Muscle of leg (tissue), 11 donors: ENCODE data around the gene CAPRIN1. TPM values are rescaled to one million over a fixed set of nuclear protein-coding genes. Genes with fewer than 3 reads are reported as not detected.
"Not testable (repeated sequence)": the region's sequence is repeated elsewhere in the genome, so short reads cannot be mapped to it uniquely, and the experiment has no call there.

Experiments used
- DNase-seq: peaks from one replicate; pipeline ENCODE4 v3.0.0; 2013
- H3K27ac ChIP-seq: one replicate; pipeline ENCODE4 v1.5.1; 2013; ENCODE audit warnings: mild to moderate bottlenecking, low read length, control low read depth
- H3K27me3 ChIP-seq: one replicate; pipeline ENCODE4 v1.6.1; 2013; ENCODE audit warnings: low read length; ENCODE audit not compliant: control insufficient read depth, insufficient read depth
- H3K36me3 ChIP-seq: one replicate; pipeline ENCODE4 v1.6.1; 2013; ENCODE audit warnings: low read length; ENCODE audit not compliant: control insufficient read depth, insufficient read depth
- H3K4me1 ChIP-seq: one replicate; pipeline ENCODE4 v1.6.1; 2013; ENCODE audit warnings: low read length; ENCODE audit not compliant: control insufficient read depth, insufficient read depth
- H3K4me3 ChIP-seq: one replicate; pipeline ENCODE4 v1.5.1; 2013; ENCODE audit warnings: low read length, control low read depth
- H3K9me3 ChIP-seq: replicated peaks from 2 replicates; pipeline ENCODE4 v1.6.1; 2013; ENCODE audit warnings: low read depth, low read length; ENCODE audit not compliant: control insufficient read depth
- WGBS: methylation state at CpG from one replicate; pipeline ENCODE4 v1.1.5; 2013; ENCODE audit warnings: missing lambda C conversion rate; ENCODE audit not compliant: insufficient coverage; 5-methylcytosine and 5-hydroxymethylcytosine counted together
- polyA plus RNA-seq, 8 donors: library from polyadenylated mRNA; unstranded; fragments of 120-200 nt; gene quantifications; one replicate each; pipeline versions ENCODE4 v1.2.1 to v1.2.3, GENCODE V29; 2013; ENCODE audit warnings: inconsistent platforms in 1 of 8, low replicate concordance in 1 of 8; ENCODE audit not compliant: insufficient read length in 8 of 8, insufficient read depth in 1 of 8
- total RNA-seq: library from RNA; stranded (reverse); fragments of 120-200 nt; gene quantifications from one replicate; pipeline ENCODE4 v1.2.4, GENCODE V29; 2013

Gene CAPRIN1
- total and polyA plus RNA-seq, 9 donors = 117 to 166 (median 144) TPM

GRCh38 chr11:34064291-34064690 is 12.8 kb downstream of the CAPRIN1 start:
- H3K27ac ChIP-seq = no peak overlapping the region
- no peaks in the 10 kb centered on the region for H3K4me1 ChIP-seq
- H3K4me3 ChIP-seq = no peak overlapping the region
- no CpG with 5 or more reads among the region's 2 CpGs for WGBS
- DNase-seq = no peak
- no peaks in the 10 kb centered on the region for H3K27me3 ChIP-seq
- H3K9me3 ChIP-seq = no peaks in the 10 kb centered on the region
- peaks cover 16% of the 10 kb centered on the region for H3K36me3 ChIP-seq

GRCh38 chr11:34065505-34066203 is 14.1 kb downstream of the CAPRIN1 start:
- no peaks in the 10 kb centered on the region for H3K4me1 ChIP-seq
- no peak overlapping the region for H3K27ac ChIP-seq
- DNase-seq = no peak
- H3K36me3 ChIP-seq = peaks cover 16% of the 10 kb centered on the region
- no peaks in the 10 kb centered on the region for H3K27me3 ChIP-seq
- H3K4me3 ChIP-seq = no peak overlapping the region
- WGBS = 86% methylated on average over 4 of the region's 6 CpGs
- no peaks in the 10 kb centered on the region for H3K9me3 ChIP-seq

- not testable (repeated sequence) for H3K4me3 ChIP-seq, H3K27me3 ChIP-seq, H3K4me1 ChIP-seq, H3K27ac ChIP-seq, H3K9me3 ChIP-seq, DNase-seq
- WGBS = 95% methylated on average over 7 of the region's 8 CpGs
- H3K36me3 ChIP-seq = peaks cover 10% of the 10 kb centered on the region
Measured at GRCh38 chr11:34066766-34067165, 15.2 kb downstream of the CAPRIN1 start.

GRCh38 chr11:34067383-34068065 is 16.0 kb downstream of the CAPRIN1 start:
- Histone ChIP-seq H3K27ac (no peak overlapping the region), H3K9me3 (no peaks in the 10 kb centered on the region), H3K4me3 (no peak overlapping the region), H3K36me3 (peaks cover 9% of the 10 kb centered on the region), H3K4me1 (no peaks in the 10 kb centered on the region), H3K27me3 (no peaks in the 10 kb centered on the region)
- WGBS = 83% methylated on average over 1 of the region's 7 CpGs
- DNase-seq = no peak

- peak; percentile 21 for DNase-seq
- H3K27ac ChIP-seq = no peak overlapping the region
- no peak overlapping the region for H3K4me3 ChIP-seq
- no peaks in the 10 kb centered on the region for H3K4me1 ChIP-seq
- no peaks in the 10 kb centered on the region for H3K27me3 ChIP-seq
- no peaks in the 10 kb centered on the region for H3K9me3 ChIP-seq
- no CpG with 5 or more reads among the region's 2 CpGs for WGBS
- H3K36me3 ChIP-seq = peaks cover 9% of the 10 kb centered on the region
Measured at GRCh38 chr11:34068111-34068510, 16.6 kb downstream of the CAPRIN1 start.

- 80% methylated on average over 2 of the region's 8 CpGs for WGBS
- H3K4me1 ChIP-seq, H3K9me3 ChIP-seq, H3K27ac ChIP-seq, H3K27me3 ChIP-seq, DNase-seq, H3K4me3 ChIP-seq: not testable (repeated sequence)
- peaks cover 27% of the 10 kb centered on the region for H3K36me3 ChIP-seq
Measured at GRCh38 chr11:34071306-34071705, 19.8 kb downstream of the CAPRIN1 start.

- Histone ChIP-seq H3K27ac (no peak overlapping the region), H3K4me1 (no peaks in the 10 kb centered on the region), H3K9me3 (no peaks in the 10 kb centered on the region), H3K27me3 (no peaks in the 10 kb centered on the region), H3K36me3 (peaks cover 33% of the 10 kb centered on the region), H3K4me3 (no peak overlapping the region)
- WGBS = 67% methylated on average over 1 of the region's 3 CpGs
- no peak for DNase-seq
Measured at GRCh38 chr11:34072041-34072440, 20.5 kb downstream of the CAPRIN1 start.

- Histone ChIP-seq H3K36me3 (peaks cover 33% of the 10 kb centered on the region), H3K27me3 (no peaks in the 10 kb centered on the region), H3K4me3 (no peak overlapping the region), H3K27ac (no peak overlapping the region), H3K9me3 (no peaks in the 10 kb centered on the region), H3K4me1 (no peaks in the 10 kb centered on the region)
- no peak for DNase-seq
- no CpG with 5 or more reads among the region's 2 CpGs for WGBS
Measured at GRCh38 chr11:34072832-34073231, 21.3 kb downstream of the CAPRIN1 start.

GRCh38 chr11:34074391-34074790 is 22.9 kb downstream of the CAPRIN1 start:
- no peaks in the 10 kb centered on the region for H3K4me1 ChIP-seq
- 94% methylated on average over 3 of the region's 4 CpGs for WGBS
- H3K36me3 ChIP-seq = peaks cover 37% of the 10 kb centered on the region
- no peak overlapping the region for H3K4me3 ChIP-seq
- DNase-seq = no peak
- no peak overlapping the region for H3K27ac ChIP-seq
- H3K27me3 ChIP-seq = no peaks in the 10 kb centered on the region
- H3K9me3 ChIP-seq = no peaks in the 10 kb centered on the region

- Histone ChIP-seq H3K36me3 (peaks cover 44% of the 10 kb centered on the region), H3K27me3 (no peaks in the 10 kb centered on the region), H3K9me3 (no peaks in the 10 kb centered on the region), H3K27ac (no peak overlapping the region), H3K4me1 (no peaks in the 10 kb centered on the region), H3K4me3 (no peak overlapping the region)
- DNase-seq = no peak
- 100% methylated on average over 1 of the region's 2 CpGs for WGBS
Measured at GRCh38 chr11:34075178-34075820, 23.8 kb downstream of the CAPRIN1 start.
